ENCODE data around the gene ZMPSTE24.
"Not testable (repeated sequence)": the region's sequence is repeated elsewhere in the genome, so short reads cannot be mapped to it uniquely, and the experiment has no call there.

ZMPSTE24 gene

GRCh38 chr1:40331403-40331802, 73.4 kb downstream of the ZMPSTE24 start:
- not testable (repeated sequence) for DNase-seq

GRCh38 chr1:40332695-40333094, 74.7 kb downstream of the ZMPSTE24 start:
- no peak for DNase-seq

GRCh38 chr1:40337443-40337842, 79.4 kb downstream of the ZMPSTE24 start:
- no peak for DNase-seq

- peak; percentile 75 for DNase-seq
Measured at GRCh38 chr1:40338745-40339419, 80.8 kb downstream of the ZMPSTE24 start.

GRCh38 chr1:40339420-40340323, 81.6 kb downstream of the ZMPSTE24 start:
- peak; percentile 53 for DNase-seq

- no peak for DNase-seq
Measured at GRCh38 chr1:40341491-40342380, 83.7 kb downstream of the ZMPSTE24 start.

GRCh38 chr1:40342381-40342717, 84.3 kb downstream of the ZMPSTE24 start:
- DNase-seq, result not testable (repeated sequence)

Measured in NCI-H146 (cell line).